MM.1S (cell line): ENCODE measurements around the gene CEP68.

Experiments used
- EZH2 ChIP-seq: fragments of 300-600 bp; sonication (generic); optimal IDR thresholded peaks from 2 replicates; pipeline ENCODE3; 2017; ENCODE audit warnings: low read depth, mild to moderate bottlenecking, antibody characterized with exemption, low read length, mixed read lengths
- EZH2phosphoT487 ChIP-seq: fragments of 300-600 bp; sonication (generic); IDR thresholded peaks from 2 replicates; pipeline ENCODE4 v1.6.1; 2018; ENCODE audit warnings: antibody characterized with exemption, low read length
- TF ChIP-seq, protein P1 (sequence below): fragments of 300-600 bp; sonication (generic); IDR thresholded peaks from 2 replicates; pipeline ENCODE4 v1.5.1; 2016; ENCODE audit warnings: antibody characterized with exemption, low read length, mixed read lengths

DNA sequence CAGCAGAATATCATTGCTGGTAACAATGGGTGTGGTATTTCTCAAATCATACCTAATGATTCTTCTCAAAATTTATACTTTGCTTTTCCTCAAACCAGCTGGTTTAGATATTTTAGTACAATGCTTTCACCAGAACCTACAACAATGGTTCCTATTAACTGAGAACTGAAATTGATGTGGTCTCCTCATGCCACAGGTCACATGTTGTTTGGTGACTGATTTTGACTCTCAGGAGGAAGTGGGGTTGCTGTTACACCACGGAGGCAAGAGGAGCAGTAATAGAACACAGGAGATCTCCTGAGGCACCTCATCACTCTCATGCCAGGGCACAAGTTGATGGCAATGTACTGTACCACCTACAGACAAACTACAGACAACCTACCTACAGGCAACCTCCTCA is 3.0 kb upstream of the CEP68 start:
- TF ChIP-seq, protein P1, sequence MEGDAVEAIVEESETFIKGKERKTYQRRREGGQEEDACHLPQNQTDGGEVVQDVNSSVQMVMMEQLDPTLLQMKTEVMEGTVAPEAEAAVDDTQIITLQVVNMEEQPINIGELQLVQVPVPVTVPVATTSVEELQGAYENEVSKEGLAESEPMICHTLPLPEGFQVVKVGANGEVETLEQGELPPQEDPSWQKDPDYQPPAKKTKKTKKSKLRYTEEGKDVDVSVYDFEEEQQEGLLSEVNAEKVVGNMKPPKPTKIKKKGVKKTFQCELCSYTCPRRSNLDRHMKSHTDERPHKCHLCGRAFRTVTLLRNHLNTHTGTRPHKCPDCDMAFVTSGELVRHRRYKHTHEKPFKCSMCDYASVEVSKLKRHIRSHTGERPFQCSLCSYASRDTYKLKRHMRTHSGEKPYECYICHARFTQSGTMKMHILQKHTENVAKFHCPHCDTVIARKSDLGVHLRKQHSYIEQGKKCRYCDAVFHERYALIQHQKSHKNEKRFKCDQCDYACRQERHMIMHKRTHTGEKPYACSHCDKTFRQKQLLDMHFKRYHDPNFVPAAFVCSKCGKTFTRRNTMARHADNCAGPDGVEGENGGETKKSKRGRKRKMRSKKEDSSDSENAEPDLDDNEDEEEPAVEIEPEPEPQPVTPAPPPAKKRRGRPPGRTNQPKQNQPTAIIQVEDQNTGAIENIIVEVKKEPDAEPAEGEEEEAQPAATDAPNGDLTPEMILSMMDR, result no peak
- TF ChIP-seq EZH2phosphoT487 (no peak), EZH2 (no peak)
